GM19099 (cell line): ENCODE measurements around the gene CTNNA3.

Source experiments
- POLR2A ChIP-seq: IDR thresholded peaks from 3 replicates; pipeline ENCODE4 v1.6.1; 2011; ENCODE audit warnings: low read depth; ENCODE audit not compliant: insufficient read length; ENCODE audit errors: extremely low read depth

Gene CTNNA3

DNA sequence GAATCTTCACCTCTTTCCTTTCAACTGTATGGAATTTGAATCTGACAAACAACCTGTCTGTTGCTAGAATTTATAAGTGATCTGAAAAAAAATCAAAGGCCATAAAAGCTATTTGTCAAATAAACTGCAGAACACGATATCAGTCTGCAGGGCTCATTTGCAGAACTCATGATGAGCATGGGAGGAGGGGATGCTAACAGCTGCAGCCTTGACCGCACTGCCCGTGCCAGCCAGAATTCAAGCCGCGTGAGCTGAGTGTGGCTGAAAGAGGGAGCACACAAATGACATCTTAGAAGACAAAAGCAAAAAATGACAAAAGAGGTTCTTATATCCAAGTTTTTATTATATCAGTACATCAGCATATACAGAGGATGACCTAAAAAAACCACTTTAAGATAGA, 754.5 kb downstream of the CTNNA3 start:
- no peak for TF ChIP-seq POLR2A

DNA sequence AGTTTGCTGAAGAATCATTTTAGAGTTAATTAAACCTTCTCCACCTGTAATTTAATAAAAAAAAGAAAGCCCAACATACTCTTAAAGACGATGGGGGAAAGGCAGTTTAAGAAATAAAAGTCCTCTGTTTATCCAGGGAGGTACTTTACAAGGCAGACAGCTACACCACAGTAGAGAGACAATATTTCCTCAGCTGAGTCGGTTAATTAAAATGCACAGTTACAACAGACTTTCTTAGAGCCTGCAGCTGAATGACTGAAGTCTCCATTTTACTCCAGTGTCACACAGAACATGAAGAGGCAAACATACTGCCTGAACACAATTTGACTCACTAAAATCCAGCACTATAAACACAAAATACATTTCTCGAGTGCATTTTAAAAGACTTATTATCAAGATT, 755.0 kb downstream of the CTNNA3 start:
- no peak for TF ChIP-seq POLR2A

DNA sequence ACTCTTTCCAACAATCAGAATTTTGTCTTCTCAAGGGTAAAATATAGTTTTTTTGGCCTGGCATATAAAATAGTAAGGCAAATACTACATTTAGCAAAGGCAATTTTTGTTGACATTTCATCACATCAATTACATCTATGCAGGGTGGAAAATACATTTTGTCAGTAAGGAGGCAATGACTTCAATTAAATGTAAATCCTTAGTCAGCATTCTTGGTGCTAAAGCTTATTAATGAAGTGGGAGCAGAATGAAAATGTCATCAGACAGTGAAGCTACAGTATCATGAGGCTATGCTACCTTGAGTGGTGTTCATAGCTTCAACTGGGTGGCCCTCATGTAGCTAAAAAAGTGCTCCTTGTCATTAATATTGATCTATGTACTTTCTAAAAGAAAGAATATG, 761.3 kb downstream of the CTNNA3 start:
- TF ChIP-seq POLR2A, result no peak

DNA sequence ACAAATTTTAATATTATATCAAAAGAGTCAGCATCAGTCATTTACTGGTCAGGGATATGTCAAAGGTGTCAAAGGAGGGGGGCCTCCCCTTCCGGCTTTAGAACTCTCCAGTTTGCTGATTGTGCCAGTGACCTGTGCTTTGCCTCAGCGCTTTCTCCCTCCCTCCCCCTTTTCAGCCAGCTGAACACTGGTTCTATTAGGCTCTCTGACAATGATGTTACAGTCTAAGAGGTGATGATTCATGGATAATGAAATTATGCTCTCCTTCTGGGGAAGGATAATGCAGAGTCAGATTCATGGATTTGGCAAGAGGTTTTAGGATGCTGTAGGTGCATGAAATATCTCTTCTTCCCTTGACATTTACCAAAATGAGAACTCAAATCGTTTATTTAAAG, 764.0 kb downstream of the CTNNA3 start:
- TF ChIP-seq POLR2A, result no peak

DNA sequence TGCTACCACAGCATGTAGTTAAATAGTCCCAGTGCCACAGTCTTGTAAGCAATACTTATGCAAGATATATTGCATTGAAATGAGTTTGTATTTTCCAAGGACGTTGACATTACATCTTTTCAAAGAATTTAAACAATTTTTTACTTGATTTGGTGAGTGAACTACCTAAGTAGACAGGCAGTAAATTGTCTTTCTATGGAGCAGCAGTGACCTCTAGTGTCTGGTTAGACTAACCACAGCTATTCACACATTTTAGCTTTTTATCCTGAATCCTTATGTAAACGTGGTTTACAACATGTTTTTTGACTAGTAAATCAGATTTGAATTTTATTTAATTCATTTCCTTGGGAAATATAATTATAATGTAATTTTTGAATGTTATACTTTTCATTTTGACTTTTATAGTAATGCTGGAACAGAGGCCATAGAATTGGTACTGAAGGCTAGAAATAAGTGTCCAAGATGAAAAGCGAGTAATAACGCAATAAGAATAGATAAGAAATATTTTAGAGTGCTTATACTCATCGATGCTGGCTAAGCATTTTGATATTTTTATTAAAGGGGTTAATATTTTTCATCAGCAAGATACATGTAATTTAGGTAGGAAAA, 764.6 kb downstream of the CTNNA3 start:
- no peak for TF ChIP-seq POLR2A

DNA sequence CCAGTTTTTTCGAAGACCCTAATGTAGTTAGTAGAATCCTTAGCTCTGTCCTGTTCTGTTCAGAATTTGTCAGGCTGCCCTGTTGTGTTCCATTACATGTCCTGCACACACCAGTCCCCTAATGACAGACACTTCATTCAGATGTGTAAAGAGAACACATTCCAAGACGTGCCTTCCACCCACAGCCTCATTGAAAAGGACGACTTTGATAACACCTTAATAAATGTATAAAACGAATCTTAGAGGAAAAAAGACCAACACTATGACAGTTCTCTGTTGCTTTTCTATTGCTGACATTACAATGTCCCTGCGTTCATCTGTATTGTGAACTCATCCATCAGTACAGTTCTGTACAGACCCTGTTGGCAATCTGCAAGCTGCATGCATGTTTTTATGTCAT, 766.6 kb downstream of the CTNNA3 start:
- TF ChIP-seq POLR2A, result no peak

DNA sequence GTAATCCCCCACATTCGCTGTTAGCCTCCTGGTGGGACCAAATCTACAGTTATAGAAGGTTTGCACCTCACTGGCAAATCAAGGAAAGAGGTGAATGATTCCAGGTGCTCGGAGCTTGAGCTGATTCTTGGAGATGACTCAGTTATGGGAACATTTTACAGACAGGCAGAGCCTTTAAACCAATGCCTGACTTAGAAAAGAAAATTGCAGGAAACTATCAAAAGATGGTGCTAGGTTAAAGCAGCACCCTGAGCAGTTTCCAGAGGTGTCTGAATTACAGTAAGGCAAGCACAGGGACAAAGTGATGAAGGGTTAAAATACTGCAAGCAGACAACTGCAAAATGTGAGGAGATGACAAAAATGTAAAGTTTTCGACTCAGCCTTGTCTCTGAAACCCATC, 767.2 kb downstream of the CTNNA3 start:
- TF ChIP-seq POLR2A, result no peak

DNA sequence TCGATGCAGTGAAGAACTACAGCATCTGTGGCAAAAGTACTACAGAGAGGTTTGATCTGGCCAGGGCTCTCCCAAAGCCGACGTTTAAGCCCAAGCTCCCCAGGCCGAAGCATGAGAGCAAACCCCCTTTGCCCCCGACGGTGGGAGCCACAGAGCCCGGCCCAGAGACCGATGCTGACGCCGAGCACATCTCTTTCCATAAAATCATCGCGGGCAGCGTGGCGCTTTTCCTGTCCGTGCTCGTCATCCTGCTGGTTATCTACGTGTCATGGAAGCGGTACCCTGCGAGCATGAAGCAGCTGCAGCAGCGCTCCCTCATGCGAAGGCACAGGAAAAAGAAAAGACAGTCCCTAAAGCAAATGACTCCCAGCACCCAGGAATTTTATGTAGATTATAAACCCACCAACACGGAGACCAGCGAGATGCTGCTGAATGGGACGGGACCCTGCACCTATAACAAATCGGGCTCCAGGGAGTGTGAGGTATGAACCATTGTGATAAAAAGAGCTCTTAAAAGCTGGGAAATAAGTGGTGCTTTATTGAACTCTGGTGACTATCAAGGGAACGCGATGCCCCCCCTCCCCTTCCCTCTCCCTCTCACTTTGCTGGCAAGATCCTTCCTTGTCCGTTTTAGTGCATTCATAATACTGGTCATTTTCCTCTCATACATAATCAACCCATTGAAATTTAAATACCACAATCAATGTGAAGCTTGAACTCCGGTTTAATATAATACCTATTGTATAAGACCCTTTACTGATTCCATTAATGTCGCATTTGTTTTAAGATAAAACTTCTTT, 767.8 kb downstream of the CTNNA3 start:
- TF ChIP-seq POLR2A, result no peak

DNA sequence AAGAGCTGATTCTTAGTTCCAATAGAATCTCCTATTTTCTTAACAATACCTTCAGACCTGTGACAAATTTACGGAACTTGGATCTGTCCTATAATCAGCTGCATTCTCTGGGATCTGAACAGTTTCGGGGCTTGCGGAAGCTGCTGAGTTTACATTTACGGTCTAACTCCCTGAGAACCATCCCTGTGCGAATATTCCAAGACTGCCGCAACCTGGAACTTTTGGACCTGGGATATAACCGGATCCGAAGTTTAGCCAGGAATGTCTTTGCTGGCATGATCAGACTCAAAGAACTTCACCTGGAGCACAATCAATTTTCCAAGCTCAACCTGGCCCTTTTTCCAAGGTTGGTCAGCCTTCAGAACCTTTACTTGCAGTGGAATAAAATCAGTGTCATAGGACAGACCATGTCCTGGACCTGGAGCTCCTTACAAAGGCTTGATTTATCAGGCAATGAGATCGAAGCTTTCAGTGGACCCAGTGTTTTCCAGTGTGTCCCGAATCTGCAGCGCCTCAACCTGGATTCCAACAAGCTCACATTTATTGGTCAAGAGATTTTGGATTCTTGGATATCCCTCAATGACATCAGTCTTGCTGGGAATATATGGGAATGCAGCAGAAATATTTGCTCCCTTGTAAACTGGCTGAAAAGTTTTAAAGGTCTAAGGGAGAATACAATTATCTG, 768.6 kb downstream of the CTNNA3 start:
- TF ChIP-seq POLR2A, result no peak

DNA sequence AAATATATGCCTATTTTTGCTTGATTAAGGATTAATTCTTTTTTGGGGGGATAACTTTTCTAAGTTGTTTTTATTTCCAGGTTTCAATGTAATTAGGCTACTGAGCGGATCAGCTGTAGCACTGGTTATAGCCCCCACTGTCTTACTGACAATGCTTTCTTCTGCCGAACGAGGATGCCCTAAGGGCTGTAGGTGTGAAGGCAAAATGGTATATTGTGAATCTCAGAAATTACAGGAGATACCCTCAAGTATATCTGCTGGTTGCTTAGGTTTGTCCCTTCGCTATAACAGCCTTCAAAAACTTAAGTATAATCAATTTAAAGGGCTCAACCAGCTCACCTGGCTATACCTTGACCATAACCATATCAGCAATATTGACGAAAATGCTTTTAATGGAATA, 769.2 kb downstream of the CTNNA3 start:
- TF ChIP-seq POLR2A, result no peak

DNA sequence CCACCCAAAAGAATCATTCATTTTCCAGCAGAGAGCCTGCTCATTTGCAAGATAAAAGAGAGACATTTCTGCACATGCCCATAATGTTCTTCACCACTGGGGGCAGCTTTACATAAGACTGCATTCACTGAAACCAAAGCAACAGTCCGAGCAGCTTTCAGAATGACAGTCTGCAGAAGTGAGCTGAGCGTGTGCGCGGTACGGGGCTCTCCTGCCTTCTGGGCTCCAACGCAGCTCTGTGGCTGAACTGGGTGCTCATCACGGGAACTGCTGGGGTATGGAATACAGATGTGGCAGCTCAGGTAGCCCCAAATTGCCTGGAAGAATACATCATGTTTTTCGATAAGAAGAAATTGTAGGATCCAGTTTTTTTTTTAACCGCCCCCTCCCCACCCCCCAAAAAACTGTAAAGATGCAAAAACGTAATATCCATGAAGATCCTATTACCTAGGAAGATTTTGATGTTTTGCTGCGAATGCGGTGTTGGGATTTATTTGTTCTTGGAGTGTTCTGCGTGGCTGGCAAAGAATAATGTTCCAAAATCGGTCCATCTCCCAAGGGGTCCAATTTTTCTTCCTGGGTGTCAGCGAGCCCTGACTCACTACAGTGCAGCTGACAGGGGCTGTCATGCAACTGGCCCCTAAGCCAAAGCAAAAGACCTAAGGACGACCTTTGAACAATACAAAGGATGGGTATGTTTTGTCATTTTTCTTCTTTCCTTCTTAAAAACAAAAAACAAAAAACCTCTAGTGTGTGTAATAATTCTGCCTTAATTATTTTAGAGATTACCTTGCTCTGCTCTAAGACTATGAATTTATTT, 769.9 kb downstream of the CTNNA3 start, which contains the start of gene LRRTM3:
TSS of gene LRRTM3 (plus strand) at position 141 of the 820 bp plus-strand sequence.
- TF ChIP-seq POLR2A, result no peak

DNA sequence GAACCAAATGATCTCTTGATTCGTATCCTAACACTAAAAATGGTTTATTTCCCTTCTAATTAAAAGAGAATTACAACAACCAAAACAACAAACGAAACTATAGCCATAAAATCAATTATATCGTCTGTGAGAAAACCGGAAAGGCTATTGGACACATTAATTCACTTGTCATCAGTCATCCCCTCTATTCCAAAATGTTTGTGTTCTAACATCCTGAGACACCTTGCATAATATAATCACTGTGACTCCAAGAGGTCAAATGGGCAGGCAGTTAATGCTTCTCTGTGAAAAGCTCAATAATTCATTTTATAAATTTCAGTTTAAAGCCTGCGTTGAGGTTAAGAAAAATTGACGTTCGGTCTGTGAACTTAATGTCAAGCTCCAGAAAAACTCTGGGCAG, 770.6 kb downstream of the CTNNA3 start:
- TF ChIP-seq POLR2A, result no peak

DNA sequence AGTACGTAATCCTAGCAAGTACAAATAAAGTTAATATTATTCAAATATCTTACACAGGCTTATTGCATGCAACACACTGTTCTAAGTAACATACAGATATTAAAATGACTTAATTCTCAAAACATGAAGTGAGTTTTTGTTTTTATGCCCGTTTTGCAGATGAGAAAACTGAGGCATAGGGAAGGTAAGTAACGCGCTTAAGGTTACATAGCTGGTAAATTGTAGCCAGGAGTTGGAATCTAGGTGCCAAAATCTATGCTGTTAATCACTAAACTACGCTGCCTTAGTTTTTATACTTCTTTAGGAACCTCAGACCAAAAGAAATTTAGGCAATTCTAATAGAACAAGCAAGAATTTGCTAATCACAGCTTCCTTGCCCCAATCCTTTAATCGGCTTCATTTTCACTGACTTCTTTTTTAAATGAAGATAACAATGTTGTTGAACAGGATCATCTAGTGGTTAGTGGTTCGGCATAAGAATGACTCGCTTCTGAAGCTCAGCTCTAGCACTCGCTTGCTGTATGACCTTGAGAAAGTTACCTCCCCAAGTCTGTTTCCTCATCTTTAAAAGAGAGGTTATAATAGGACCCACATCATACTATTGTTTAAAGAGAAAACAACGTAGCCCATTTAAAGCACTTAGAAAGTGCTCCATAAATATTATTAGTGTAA, 771.2 kb downstream of the CTNNA3 start:
- no peak for TF ChIP-seq POLR2A

DNA sequence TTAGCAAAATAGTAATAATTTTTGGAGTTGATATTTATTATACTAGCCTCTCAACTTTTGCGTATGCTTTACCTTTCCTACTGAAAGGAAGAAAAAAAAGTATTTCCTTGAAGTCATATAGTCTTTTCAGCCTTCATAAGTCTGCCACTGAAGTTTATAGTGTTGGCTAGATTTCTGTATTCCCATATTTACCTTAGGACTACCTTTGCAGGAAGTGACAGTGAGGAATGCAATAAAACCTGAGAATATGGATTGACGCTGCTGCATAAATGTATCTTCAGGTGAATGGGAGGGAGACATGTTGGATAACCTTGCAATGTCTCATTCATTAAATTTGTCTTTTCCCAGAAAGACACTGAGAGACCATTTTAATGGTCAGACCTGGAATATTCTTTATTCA, 776.7 kb downstream of the CTNNA3 start:
- no peak for TF ChIP-seq POLR2A

DNA sequence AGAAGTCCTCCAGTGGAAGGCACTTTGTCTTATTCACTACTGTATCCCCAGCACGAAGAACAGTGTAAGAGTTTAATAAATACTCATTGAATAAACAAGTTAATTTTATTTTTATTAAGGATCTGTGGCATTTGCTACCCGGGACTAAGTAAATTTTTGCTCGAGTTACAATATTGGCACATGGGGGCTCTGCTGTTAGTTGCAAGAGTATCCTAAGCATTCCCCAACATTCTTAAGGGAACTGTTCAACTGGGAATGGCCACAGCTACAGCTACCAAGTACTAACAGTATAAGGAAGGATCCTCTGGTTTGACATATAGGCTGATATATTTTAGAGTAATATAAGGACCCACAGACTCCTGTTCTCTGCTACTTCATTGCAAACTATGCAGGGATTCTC, 778.9 kb downstream of the CTNNA3 start:
- TF ChIP-seq POLR2A, result no peak
